SH-SY5Y (cell line): Measurements from ENCODE around the gene HLA-F.

ENCODE experiments used
- GATA2 ChIP-seq: IDR thresholded peaks from 2 replicates; pipeline ENCODE4 v1.6.1; 2011; ENCODE audit warnings: mild to moderate bottlenecking, low read depth, low read length
- GATA3 ChIP-seq: IDR thresholded peaks from 2 replicates; pipeline ENCODE4 v1.6.1; 2011; ENCODE audit warnings: low read depth, mild to moderate bottlenecking, low read length, moderate library complexity

DNA sequence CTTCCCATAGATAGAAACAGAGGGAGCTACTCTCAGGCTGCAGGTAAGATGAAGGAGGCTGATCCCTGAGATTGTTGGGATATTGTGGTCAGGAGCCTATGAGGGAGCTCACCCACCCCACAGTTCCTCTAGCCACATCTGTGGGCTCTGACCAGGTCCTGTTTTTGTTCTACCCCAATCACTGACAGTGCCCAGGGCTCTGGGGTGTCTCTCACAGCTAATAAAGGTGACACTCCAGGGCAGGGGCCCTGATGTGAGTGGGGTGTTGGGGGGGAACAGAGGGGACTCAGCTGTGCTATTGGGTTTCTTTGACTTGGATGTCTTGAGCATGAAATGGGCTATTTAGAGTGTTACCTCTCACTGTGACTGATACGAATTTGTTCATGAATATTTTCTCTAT, 2.8 kb downstream of the HLA-F start:
- TF ChIP-seq GATA3 (no peak), GATA2 (no peak)
